NCI-H1694 (cell line): ENCODE data around the gene PROK1.
A peak's percentile ranks its signal among the peaks of the same experiment; 100 is the strongest.
"Not testable (repeated sequence)": the region's sequence is repeated elsewhere in the genome, so short reads cannot be mapped to it uniquely, and the experiment has no call there.

Experiments used
- DNase-seq: peaks from one replicate; lab custom pipeline; 2025; lab: John Stamatoyannopoulos, UW

PROK1 gene

GRCh38 chr1:110433803-110434202 is 17.1 kb upstream of the PROK1 start:
- DNase-seq, result no peak

- DNase-seq, result no peak
Measured at GRCh38 chr1:110434946-110435345, 16.0 kb upstream of the PROK1 start.

- DNase-seq, result no peak
Measured at GRCh38 chr1:110436635-110437034, 14.3 kb upstream of the PROK1 start.

- not testable (repeated sequence) for DNase-seq
Measured at GRCh38 chr1:110437645-110438299, 13.2 kb upstream of the PROK1 start.

GRCh38 chr1:110438893-110439292 is 12.1 kb upstream of the PROK1 start:
- DNase-seq, result no peak

GRCh38 chr1:110439873-110440272 is 11.1 kb upstream of the PROK1 start:
- not testable (repeated sequence) for DNase-seq

- no peak for DNase-seq
Measured at GRCh38 chr1:110440877-110441276, 10.1 kb upstream of the PROK1 start.

GRCh38 chr1:110441888-110442287 is 9.1 kb upstream of the PROK1 start:
- no peak for DNase-seq

- DNase-seq, result no peak
Measured at GRCh38 chr1:110443451-110443850, 7.5 kb upstream of the PROK1 start.

- no peak for DNase-seq
Measured at GRCh38 chr1:110444561-110444960, 6.4 kb upstream of the PROK1 start.

GRCh38 chr1:110449661-110450651 is 993 bp upstream of the PROK1 start:
- DNase-seq, result no peak

GRCh38 chr1:110452330-110452729 is 1.4 kb downstream of the PROK1 start:
- DNase-seq, result no peak

- DNase-seq, result no peak
Measured at GRCh38 chr1:110453829-110454228, 2.9 kb downstream of the PROK1 start.

GRCh38 chr1:110454328-110454727 is 3.4 kb downstream of the PROK1 start:
- DNase-seq, result no peak

- no peak for DNase-seq
Measured at GRCh38 chr1:110455151-110455550, 4.2 kb downstream of the PROK1 start.

- DNase-seq, result no peak
Measured at GRCh38 chr1:110457206-110457605, 6.3 kb downstream of the PROK1 start.

- DNase-seq, result peak; percentile 95
Measured at GRCh38 chr1:110460253-110461220, 9.6 kb downstream of the PROK1 start.

- DNase-seq, result no peak
Measured at GRCh38 chr1:110462093-110462492, 11.1 kb downstream of the PROK1 start.

GRCh38 chr1:110462964-110463363 is 12.0 kb downstream of the PROK1 start:
- DNase-seq, result no peak

- no peak for DNase-seq
Measured at GRCh38 chr1:110463725-110464124, 12.8 kb downstream of the PROK1 start.

- no peak for DNase-seq
Measured at GRCh38 chr1:110464340-110464739, 13.4 kb downstream of the PROK1 start.
